Measurements from ENCODE around the gene NPSR1.

DNA sequence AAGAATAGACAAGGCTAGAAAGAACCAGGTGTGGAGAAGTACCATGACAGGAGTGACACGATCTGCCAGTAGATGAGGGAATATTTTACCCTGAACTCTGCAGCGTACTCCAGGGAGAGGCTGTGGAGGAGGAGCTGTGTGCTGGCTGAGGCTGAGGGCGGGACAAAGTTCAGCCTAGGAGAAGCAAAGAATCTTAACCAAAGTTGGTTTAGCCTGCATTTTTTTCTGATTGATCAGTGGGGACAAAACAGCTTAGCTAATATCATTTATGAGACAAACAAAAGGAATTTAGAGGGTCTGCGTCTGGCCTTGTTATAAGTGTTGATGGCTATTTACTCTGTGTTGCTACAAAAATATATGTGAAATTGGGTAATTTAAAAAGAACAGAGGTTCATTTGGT, 5.2 kb upstream of the NPSR1 start:
- no peak for TF ChIP-seq ZNF324 (tag by site-specific recombination; IDR thresholded peaks at IDR 0.05)
- TF ChIP-seq, protein P1, sequence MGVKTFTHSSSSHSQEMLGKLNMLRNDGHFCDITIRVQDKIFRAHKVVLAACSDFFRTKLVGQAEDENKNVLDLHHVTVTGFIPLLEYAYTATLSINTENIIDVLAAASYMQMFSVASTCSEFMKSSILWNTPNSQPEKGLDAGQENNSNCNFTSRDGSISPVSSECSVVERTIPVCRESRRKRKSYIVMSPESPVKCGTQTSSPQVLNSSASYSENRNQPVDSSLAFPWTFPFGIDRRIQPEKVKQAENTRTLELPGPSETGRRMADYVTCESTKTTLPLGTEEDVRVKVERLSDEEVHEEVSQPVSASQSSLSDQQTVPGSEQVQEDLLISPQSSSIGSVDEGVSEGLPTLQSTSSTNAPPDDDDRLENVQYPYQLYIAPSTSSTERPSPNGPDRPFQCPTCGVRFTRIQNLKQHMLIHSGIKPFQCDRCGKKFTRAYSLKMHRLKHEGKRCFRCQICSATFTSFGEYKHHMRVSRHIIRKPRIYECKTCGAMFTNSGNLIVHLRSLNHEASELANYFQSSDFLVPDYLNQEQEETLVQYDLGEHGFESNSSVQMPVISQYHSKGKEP (tag by site-specific recombination; IDR thresholded peaks at IDR 0.05), result no peak
- no peak for TF ChIP-seq TCF7L2 (IDR thresholded peaks at IDR 0.05; ENCODE audit: borderline replicate concordance, low read depth, low read length)
- TF ChIP-seq BCL11A (tag by site-specific recombination; IDR thresholded peaks at IDR 0.05; ENCODE audit: low read depth), result no peak
- TF ChIP-seq, protein P2, sequence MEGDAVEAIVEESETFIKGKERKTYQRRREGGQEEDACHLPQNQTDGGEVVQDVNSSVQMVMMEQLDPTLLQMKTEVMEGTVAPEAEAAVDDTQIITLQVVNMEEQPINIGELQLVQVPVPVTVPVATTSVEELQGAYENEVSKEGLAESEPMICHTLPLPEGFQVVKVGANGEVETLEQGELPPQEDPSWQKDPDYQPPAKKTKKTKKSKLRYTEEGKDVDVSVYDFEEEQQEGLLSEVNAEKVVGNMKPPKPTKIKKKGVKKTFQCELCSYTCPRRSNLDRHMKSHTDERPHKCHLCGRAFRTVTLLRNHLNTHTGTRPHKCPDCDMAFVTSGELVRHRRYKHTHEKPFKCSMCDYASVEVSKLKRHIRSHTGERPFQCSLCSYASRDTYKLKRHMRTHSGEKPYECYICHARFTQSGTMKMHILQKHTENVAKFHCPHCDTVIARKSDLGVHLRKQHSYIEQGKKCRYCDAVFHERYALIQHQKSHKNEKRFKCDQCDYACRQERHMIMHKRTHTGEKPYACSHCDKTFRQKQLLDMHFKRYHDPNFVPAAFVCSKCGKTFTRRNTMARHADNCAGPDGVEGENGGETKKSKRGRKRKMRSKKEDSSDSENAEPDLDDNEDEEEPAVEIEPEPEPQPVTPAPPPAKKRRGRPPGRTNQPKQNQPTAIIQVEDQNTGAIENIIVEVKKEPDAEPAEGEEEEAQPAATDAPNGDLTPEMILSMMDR (tag by site-specific recombination; IDR thresholded peaks at IDR 0.05), result no peak
- TF ChIP-seq ZFHX2 (tag by site-specific recombination; conservative IDR thresholded peaks at IDR 0.05), result no peak
- TF ChIP-seq KLF16 (tag by site-specific recombination; IDR thresholded peaks at IDR 0.05), result no peak
- TF ChIP-seq, protein P3, sequence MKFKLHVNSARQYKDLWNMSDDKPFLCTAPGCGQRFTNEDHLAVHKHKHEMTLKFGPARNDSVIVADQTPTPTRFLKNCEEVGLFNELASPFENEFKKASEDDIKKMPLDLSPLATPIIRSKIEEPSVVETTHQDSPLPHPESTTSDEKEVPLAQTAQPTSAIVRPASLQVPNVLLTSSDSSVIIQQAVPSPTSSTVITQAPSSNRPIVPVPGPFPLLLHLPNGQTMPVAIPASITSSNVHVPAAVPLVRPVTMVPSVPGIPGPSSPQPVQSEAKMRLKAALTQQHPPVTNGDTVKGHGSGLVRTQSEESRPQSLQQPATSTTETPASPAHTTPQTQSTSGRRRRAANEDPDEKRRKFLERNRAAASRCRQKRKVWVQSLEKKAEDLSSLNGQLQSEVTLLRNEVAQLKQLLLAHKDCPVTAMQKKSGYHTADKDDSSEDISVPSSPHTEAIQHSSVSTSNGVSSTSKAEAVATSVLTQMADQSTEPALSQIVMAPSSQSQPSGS (tag by site-specific recombination; IDR thresholded peaks at IDR 0.05; ENCODE audit: low read depth), result no peak
- TF ChIP-seq ZNF175 (tag by site-specific recombination; IDR thresholded peaks at IDR 0.05), result no peak
- no peak for TF ChIP-seq ZNF670 (tag by site-specific recombination; IDR thresholded peaks at IDR 0.05; ENCODE audit: low read depth)
- no peak for TF ChIP-seq ZNF777 (tag by site-specific recombination; IDR thresholded peaks at IDR 0.05; ENCODE audit: borderline replicate concordance)
- TF ChIP-seq, protein P4, sequence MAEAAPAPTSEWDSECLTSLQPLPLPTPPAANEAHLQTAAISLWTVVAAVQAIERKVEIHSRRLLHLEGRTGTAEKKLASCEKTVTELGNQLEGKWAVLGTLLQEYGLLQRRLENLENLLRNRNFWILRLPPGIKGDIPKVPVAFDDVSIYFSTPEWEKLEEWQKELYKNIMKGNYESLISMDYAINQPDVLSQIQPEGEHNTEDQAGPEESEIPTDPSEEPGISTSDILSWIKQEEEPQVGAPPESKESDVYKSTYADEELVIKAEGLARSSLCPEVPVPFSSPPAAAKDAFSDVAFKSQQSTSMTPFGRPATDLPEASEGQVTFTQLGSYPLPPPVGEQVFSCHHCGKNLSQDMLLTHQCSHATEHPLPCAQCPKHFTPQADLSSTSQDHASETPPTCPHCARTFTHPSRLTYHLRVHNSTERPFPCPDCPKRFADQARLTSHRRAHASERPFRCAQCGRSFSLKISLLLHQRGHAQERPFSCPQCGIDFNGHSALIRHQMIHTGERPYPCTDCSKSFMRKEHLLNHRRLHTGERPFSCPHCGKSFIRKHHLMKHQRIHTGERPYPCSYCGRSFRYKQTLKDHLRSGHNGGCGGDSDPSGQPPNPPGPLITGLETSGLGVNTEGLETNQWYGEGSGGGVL (tag by site-specific recombination; IDR thresholded peaks at IDR 0.05), result no peak

All from HEK293 (cell line).